Astrocyte of the spinal cord (primary cell): ENCODE results near the gene NUP210.
A peak's percentile ranks its signal among the peaks of the same experiment; 100 is the strongest.
"Not testable (repeated sequence)": the region's sequence is repeated elsewhere in the genome, so short reads cannot be mapped to it uniquely, and the experiment has no call there.

ENCODE experiments used
- DNase-seq: peaks from one replicate; pipeline ENCODE4 v3.0.0; 2011; ENCODE audit warnings: low read depth, low spot score
- H3K4me3 ChIP-seq: 2 replicates; pipeline ENCODE4 v1.5.1; 2011; ENCODE audit warnings: low read depth, mild to moderate bottlenecking, low read length, moderate library complexity
- in situ Hi-C: cut with HindIII; loops from 2 replicates; pipeline ENCODE4 v1.10.0; 2017; ENCODE audit warnings: low sequenced_read_pairs
- TF ChIP-seq, protein P1 (sequence below): IDR thresholded peaks from 2 replicates; pipeline ENCODE4 v1.5.1; 2012; ENCODE audit warnings: low read depth, mild to moderate bottlenecking, low read length, inconsistent platforms

Gene NUP210

DNA sequence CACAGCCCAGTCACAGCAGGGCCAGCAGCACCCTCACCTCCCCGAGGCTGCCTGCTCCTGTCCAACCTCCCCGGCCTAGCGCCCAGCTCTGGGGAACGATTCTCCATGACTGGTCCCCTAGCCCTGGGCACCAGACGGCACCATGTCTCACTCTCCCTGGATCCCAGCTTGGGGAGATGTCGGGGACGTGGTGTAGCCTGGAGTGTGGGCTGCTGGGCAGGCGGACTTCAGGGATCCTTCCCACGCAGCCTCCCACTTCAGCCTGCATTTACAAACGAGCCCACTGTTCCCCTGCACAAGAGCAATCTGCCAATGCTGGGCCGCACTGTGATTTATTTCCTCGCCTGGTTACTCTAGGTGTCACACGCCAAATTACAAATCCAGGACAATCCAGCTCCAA, 31.3 kb downstream of the NUP210 start:
- in situ Hi-C loops, result no loop called here
- H3K4me3 ChIP-seq, result no peak overlapping the region
- TF ChIP-seq, protein P1, sequence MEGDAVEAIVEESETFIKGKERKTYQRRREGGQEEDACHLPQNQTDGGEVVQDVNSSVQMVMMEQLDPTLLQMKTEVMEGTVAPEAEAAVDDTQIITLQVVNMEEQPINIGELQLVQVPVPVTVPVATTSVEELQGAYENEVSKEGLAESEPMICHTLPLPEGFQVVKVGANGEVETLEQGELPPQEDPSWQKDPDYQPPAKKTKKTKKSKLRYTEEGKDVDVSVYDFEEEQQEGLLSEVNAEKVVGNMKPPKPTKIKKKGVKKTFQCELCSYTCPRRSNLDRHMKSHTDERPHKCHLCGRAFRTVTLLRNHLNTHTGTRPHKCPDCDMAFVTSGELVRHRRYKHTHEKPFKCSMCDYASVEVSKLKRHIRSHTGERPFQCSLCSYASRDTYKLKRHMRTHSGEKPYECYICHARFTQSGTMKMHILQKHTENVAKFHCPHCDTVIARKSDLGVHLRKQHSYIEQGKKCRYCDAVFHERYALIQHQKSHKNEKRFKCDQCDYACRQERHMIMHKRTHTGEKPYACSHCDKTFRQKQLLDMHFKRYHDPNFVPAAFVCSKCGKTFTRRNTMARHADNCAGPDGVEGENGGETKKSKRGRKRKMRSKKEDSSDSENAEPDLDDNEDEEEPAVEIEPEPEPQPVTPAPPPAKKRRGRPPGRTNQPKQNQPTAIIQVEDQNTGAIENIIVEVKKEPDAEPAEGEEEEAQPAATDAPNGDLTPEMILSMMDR, result no peak

DNA sequence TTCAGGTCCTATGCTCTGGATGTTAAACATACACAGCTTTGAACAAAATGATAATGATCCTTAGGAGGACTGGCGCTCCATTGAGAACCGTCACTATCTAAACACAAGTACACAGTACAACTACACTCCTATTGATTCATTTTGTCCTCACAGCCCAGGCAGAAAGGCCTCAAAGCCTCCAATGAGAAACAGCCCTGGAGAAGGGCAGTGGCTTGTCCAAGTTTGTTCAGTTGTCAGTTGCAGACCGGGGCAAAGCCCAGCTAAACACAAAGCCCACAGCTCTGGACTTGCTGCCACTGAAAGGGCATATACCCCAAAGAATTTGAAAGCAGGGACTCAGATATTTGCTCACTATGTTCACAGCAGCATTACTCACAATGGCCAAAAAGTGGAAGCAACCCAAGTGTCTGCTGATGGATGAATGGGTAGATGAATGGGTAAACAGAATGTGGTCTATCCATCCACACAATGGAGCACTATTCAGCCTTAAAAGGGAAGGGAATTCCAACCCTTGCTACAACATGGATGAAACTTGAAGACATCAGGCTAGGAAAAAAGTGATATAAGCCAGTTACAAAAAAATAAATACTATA, 34.7 kb downstream of the NUP210 start:
- TF ChIP-seq, protein P1, result no peak
- peak; percentile 10 for DNase-seq
- no peak overlapping the region for H3K4me3 ChIP-seq
- in situ Hi-C loops, result no loop called here

More for the DNA sequence above, 31.3 kb downstream of the NUP210 start:
- no peak for DNase-seq

DNA sequence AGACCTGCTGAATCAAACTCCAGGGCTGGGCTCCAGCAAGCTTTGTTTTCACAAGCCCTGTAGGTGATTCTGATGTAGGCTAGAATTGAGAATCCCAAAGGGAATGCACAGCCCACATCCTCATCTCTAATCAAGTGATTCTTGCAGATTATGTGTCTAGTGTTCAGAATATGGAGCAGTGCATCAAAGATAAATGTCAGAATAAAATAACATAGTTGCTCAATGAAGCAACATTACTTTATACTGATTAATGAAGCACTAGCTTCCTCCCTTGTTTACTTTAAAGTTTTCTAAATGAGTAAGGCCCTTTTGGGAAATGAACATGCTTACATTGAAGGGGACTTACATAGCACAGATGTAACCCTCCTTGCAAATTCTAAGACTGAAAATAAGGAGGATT, 39.2 kb downstream of the NUP210 start:
- DNase-seq, result no peak
- in situ Hi-C loops, result no loop called here
- TF ChIP-seq, protein P1, result no peak
- no peak overlapping the region for H3K4me3 ChIP-seq

DNA sequence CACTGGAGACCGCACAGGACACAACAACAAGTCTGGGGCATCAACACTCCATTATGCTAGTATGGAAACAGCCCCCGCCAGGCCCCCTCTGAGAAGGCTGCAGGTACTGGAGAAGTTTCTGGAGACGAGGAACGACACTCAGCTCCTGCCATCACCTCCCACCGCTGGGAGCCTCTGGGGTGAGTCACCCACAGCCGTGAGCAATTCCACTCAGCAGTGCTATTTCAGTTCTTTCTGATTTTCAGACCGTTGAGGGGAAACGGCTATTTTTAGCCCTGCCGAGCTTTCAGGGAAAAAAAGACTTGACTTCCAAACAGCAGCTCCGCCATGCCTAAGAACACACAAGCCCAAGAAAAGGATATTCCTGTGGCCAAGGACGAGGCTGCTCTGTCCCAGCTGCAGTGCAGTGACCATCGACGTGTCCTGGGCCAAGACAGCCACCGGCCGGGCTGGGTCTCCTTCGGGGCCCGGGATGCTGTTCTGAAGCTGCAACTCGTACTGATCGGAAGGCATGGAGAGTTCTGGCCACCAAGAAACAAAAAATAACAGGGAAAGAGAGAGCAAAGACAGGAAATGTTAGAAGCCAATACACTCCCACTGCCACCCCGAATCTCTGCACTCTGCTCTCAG, 40.8 kb downstream of the NUP210 start:
- peak; percentile 85 for DNase-seq
- H3K4me3 ChIP-seq, result no peak overlapping the region
- TF ChIP-seq, protein P1, result no peak
- in situ Hi-C loops, result no loop called here

DNA sequence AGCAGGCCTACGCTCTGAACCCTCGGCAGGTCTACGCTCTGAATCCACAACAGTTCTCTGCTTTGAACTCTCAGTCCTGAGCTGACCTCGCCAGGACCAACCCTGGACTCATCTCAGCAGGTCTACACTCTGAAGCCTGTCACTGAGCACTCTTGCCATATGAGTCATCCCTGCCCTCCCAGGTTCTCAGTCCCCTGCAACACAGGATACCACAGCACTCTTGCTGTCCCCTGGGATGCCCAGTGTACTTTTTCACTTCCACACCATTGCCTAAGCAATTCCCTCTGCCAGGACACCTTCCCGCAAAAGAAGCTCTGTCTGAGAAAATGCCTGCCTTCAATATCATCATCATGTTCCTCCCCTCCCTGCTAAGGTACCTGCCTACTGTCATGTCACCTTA, 42.0 kb downstream of the NUP210 start:
- TF ChIP-seq, protein P1, result no peak
- in situ Hi-C loops, result no loop called here
- H3K4me3 ChIP-seq, result no peak overlapping the region
- peak; percentile 15 for DNase-seq

DNA sequence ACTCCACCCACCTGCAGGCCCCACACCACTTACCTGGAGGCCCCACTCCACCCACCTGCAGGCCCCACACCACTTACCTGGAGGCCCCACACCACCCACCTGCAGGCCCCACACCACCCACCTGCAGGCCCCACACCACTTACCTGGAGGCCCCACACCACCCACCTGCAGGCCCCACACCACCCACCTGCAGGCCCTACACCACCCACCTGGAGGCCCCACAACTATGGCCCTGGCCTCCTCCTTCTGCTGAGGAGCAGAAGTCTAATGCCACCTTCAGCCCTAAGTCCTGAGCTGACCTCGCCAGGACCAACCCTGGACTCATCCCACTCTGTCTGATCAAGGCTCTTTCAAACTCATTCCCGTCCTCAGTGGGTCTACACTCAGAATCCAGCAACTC, 42.4 kb downstream of the NUP210 start:
- in situ Hi-C loops, H3K4me3 ChIP-seq: not testable (repeated sequence)

DNA sequence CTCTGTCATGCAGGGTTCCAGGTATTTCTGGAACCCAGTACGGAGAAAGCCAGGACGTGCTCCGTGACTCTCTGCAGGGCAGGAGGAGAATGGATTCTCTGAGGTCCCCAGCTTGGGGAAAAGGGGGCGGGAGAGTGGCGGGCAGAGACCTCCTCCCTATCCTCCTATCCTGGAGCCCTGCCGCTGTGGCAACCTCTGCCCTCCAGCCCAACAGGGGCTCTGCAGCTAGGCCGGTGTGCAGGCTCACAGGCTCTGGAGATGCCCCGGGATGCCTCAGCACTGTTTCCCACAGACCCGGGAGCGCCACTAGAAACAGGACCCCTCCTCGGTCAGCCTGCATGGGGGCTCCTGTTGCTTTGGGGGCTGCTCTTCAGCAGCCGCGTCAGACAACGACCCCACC, 43.1 kb downstream of the NUP210 start:
- no peak for DNase-seq
- no peak overlapping the region for H3K4me3 ChIP-seq
- TF ChIP-seq, protein P1, result no peak
- in situ Hi-C loops, result no loop called here

More for the DNA sequence above, 42.4 kb downstream of the NUP210 start:
- not testable (repeated sequence) for DNase-seq
